ENCODE measurements around the gene ASXL3. TPM values are rescaled to one million over a fixed set of nuclear protein-coding genes. Genes with fewer than 3 reads are reported as not detected.

Gene ASXL3
- total and polyA plus RNA-seq, 10 of the 15 experiments (the other 5 are each of a cell fraction or from before 2014, with no cell fraction given) = 0.15 TPM; not detected in 9

GRCh38 chr18:33579349-33580215 is 1.6 kb downstream of the ASXL3 start:
- SMC1A ChIA-PET (ENCODE audit: uncharacterized antibody, unreplicated experiment) = interaction anchor here (1.2 kb wide), 1 partner anchor 14 kb away, joined by 3 read pairs; no protein-coding TSS in a partner anchor
- ATAC-seq = no peak

GRCh38 chr18:33580546-33580945 is 2.5 kb downstream of the ASXL3 start:
- no TSS peak for BruUV-seq (replicated peaks)
- H3K4me1 ChIP-seq (ENCODE audit: control insufficient read depth, insufficient read depth, low read length) = no peaks in the 10 kb centered on the region; the same call in 1 of the 2 replicates
- no peaks in the 10 kb centered on the region for H3K79me2 ChIP-seq (ENCODE audit: control insufficient read depth, insufficient read depth, low read length)
- no peak overlapping the region for H3K9ac ChIP-seq (ENCODE audit: control insufficient read depth, insufficient read depth, low read length)
- ATAC-seq = no peak
- no peak overlapping the region for H3K27ac ChIP-seq (ENCODE audit: control insufficient read depth, insufficient read depth)
- FAIRE-seq = no peak
- H2AFZ ChIP-seq (ENCODE audit: control insufficient read depth, low read depth, low read length) = no peak overlapping the region
- H3K4me3 ChIP-seq = no peak overlapping the region
- ChIA-PET RAD21 (ENCODE audit: unreplicated experiment) (no interaction called here), CTCF (no interaction called here), SMC1A (ENCODE audit: uncharacterized antibody, unreplicated experiment) (interaction anchor here (1.2 kb wide), 1 partner anchor 14 kb away, joined by 3 read pairs; no protein-coding TSS in a partner anchor), POLR2A (no interaction called here)
- no peaks in the 10 kb centered on the region for H3K36me3 ChIP-seq (ENCODE audit: control insufficient read depth in 2 of 2, insufficient read depth in 2 of 2, low read length in 1 of 2)
- no peaks in the 10 kb centered on the region for H3K9me3 ChIP-seq (replicated peaks; ENCODE audit: control insufficient read depth, insufficient read depth, low read length)
- intact Hi-C loops (cut with micrococcal nuclease; ENCODE audit: unreplicated experiment) (no loop called here), in situ Hi-C loops (cut with MboI) (no loop called here)
- no peak overlapping the region for H3K4me2 ChIP-seq (ENCODE audit: control insufficient read depth, insufficient read depth)
- no peaks in the 10 kb centered on the region for H4K20me1 ChIP-seq (ENCODE audit: control insufficient read depth, insufficient read depth)
- WGBS (ENCODE audit: insufficient coverage, insufficient replicate concordance, low lambda C conversion rate, missing lambda C conversion rate) = 35% methylated on average over 4 of the region's 4 CpGs
- peaks cover 6 to 12% of the 10 kb centered on the region in 2 experiments for H3K27me3 ChIP-seq (replicated peaks in 1 of 2; ENCODE audit: control insufficient read depth in 2 of 2, insufficient read depth in 2 of 2, low read length in 1 of 2)
- no peak for DNase-seq (ENCODE audit: low read depth, low spot score)
- TF ChIP-seq CUX1 (IDR thresholded peaks at IDR 0.05; ENCODE audit: insufficient replicate concordance, low read depth, low read length) = no peak
- no peak for TF ChIP-seq TARDBP (IDR thresholded peaks at IDR 0.05; ENCODE audit: borderline replicate concordance)
- TF ChIP-seq HCFC1 (IDR thresholded peaks at IDR 0.05; ENCODE audit: low read length) = no peak
- no peak for TF ChIP-seq USF2 (IDR thresholded peaks at IDR 0.05; ENCODE audit: borderline replicate concordance, low read depth, low read length)
- TF ChIP-seq JUND (IDR thresholded peaks at IDR 0.05; ENCODE audit: low read depth, low read length) = no peak

More at GRCh38 chr18:33579349-33580215, 1.6 kb downstream of the ASXL3 start:
- 43% methylated on average over 16 of the region's 16 CpGs for WGBS (ENCODE audit: insufficient coverage, insufficient replicate concordance, low lambda C conversion rate, missing lambda C conversion rate)
- DNase-seq (ENCODE audit: low read depth, low spot score) = no peak
- no peaks in the 10 kb centered on the region for H3K9me3 ChIP-seq (replicated peaks; ENCODE audit: control insufficient read depth, insufficient read depth, low read length)
- no peak for FAIRE-seq
- RAD21 ChIA-PET (ENCODE audit: unreplicated experiment) = no interaction called here
- H3K4me3 ChIP-seq = no peak overlapping the region
- H3K9ac ChIP-seq (ENCODE audit: control insufficient read depth, insufficient read depth, low read length) = no peak overlapping the region
- no peaks in the 10 kb centered on the region for H3K79me2 ChIP-seq (ENCODE audit: control insufficient read depth, insufficient read depth, low read length)
- 0 out of 2 replicates have a peak overlapping the region, but pooled peaks have one; percentile 39 for H3K4me2 ChIP-seq (ENCODE audit: control insufficient read depth, insufficient read depth)
- no peak overlapping the region for H3K27ac ChIP-seq (ENCODE audit: control insufficient read depth, insufficient read depth)
- no peaks in the 10 kb centered on the region; the same call in 1 of the 2 replicates for H3K4me1 ChIP-seq (ENCODE audit: control insufficient read depth, insufficient read depth, low read length)
- H2AFZ ChIP-seq (ENCODE audit: control insufficient read depth, low read depth, low read length) = no peak overlapping the region
- intact Hi-C loops (cut with micrococcal nuclease; ENCODE audit: unreplicated experiment) (no loop called here), in situ Hi-C loops (cut with MboI) (no loop called here)
- BruUV-seq (replicated peaks) = no TSS peak
- H4K20me1 ChIP-seq (ENCODE audit: control insufficient read depth, insufficient read depth) = no peaks in the 10 kb centered on the region
- POLR2A ChIA-PET = no interaction called here
- H3K27me3 ChIP-seq (replicated peaks in 1 of 2; ENCODE audit: control insufficient read depth in 2 of 2, insufficient read depth in 2 of 2, low read length in 1 of 2) = peaks cover 6 to 12% of the 10 kb centered on the region in 2 experiments
- TF ChIP-seq SREBF2 (IDR thresholded peaks at IDR 0.05; ENCODE audit: low read length) (no peak), USF2 (IDR thresholded peaks at IDR 0.05; ENCODE audit: borderline replicate concordance, low read depth, low read length) (no peak)
- CTCF ChIA-PET = no interaction called here
- H3K36me3 ChIP-seq (ENCODE audit: control insufficient read depth in 2 of 2, insufficient read depth in 2 of 2, low read length in 1 of 2) = no peaks in the 10 kb centered on the region

Measured in GM12878 (cell line).